PC-3 (cell line): ENCODE results near the gene FTO.

Experiments used
- CTCF ChIP-seq: fragments of 300-600 bp; sonication (generic); conservative IDR thresholded peaks from 2 replicates; pipeline ENCODE4 v1.5.1; 2017; ENCODE audit warnings: antibody characterized with exemption, low read depth, mild to moderate bottlenecking, low read length
- EZH2 ChIP-seq: fragments of 300-600 bp; sonication (generic); IDR thresholded peaks from one replicate; pipeline ENCODE4 v1.6.1; 2017; ENCODE audit warnings: antibody characterized with exemption, mild to moderate bottlenecking, low read length; ENCODE audit not compliant: unreplicated experiment

- TF ChIP-seq CTCF: no peak
- TF ChIP-seq EZH2: no peak
Observed at GRCh38 chr16:54000361-54000760, 296.4 kb downstream of the FTO start.
